HepG2 (cell line): ENCODE data around the gene TP73. TPM values are rescaled to one million over a fixed set of nuclear protein-coding genes. Genes with fewer than 3 reads are reported as not detected.

Source experiments
- EEA1 ChIP-seq: sonication (generic); formaldehyde crosslinking; IDR thresholded peaks from 2 replicates; pipeline ENCODE4 v1.5.1; 2020; ENCODE audit warnings: mild to moderate bottlenecking, missing genetic modification reagents, borderline replicate concordance
- EED ChIP-seq: sonication (generic); formaldehyde crosslinking; IDR thresholded peaks from 2 replicates; pipeline ENCODE4 v1.5.0; 2020; ENCODE audit warnings: mild to moderate bottlenecking, missing genetic modification reagents
- EHMT2 ChIP-seq: fragments of 200-600 bp; sonication (generic); IDR thresholded peaks from 2 replicates; pipeline ENCODE4 v1.7.0; 2017; ENCODE audit warnings: antibody characterized with exemption, low read depth, low read length, borderline replicate concordance
- HNRNPK ChIP-seq: fragments of 200-400 bp; formaldehyde crosslinking; IDR thresholded peaks from 2 replicates; pipeline ENCODE4 v1.6.1; 2018; ENCODE audit warnings: low read length, low read depth, moderate library complexity, mild to moderate bottlenecking; ENCODE audit not compliant: poor library complexity, severe bottlenecking
- JARID2 ChIP-seq: sonication (generic); formaldehyde crosslinking; IDR thresholded peaks from 2 replicates; pipeline ENCODE4 v1.8.1; 2023; ENCODE audit warnings: missing genetic modification reagents, inconsistent platforms; ENCODE audit not compliant: insufficient replicate concordance
- MLX ChIP-seq: IDR thresholded peaks from 2 replicates; pipeline ENCODE4 v1.6.1; 2016
- PTBP1 ChIP-seq: fragments of 200-400 bp; formaldehyde crosslinking; IDR thresholded peaks from 2 replicates; pipeline ENCODE4 v1.6.1; 2018; ENCODE audit warnings: low read length, low read depth; ENCODE audit not compliant: poor library complexity, severe bottlenecking
- RBM22 ChIP-seq: fragments of 200-400 bp; formaldehyde crosslinking; optimal IDR thresholded peaks from 2 replicates; pipeline ENCODE3; 2017; ENCODE audit warnings: mild to moderate bottlenecking, low read length, moderate library complexity
- ZFP36L1 ChIP-seq: sonication (generic); formaldehyde crosslinking; IDR thresholded peaks from 2 replicates; pipeline ENCODE4 v1.8.0; 2022; ENCODE audit warnings: mild to moderate bottlenecking, missing genetic modification reagents, moderate library complexity
- ZNF251 ChIP-seq: sonication (generic); formaldehyde crosslinking; IDR thresholded peaks from 2 replicates; pipeline ENCODE4 v1.9.0; 2021; ENCODE audit warnings: mild to moderate bottlenecking, missing genetic modification reagents
- ZNF326 ChIP-seq: sonication (generic); formaldehyde crosslinking; IDR thresholded peaks from 2 replicates; pipeline ENCODE4 v1.4.0; 2020; ENCODE audit warnings: missing genetic modification reagents, borderline replicate concordance
- ZNF747 ChIP-seq: sonication (generic); formaldehyde crosslinking; IDR thresholded peaks from 2 replicates; pipeline ENCODE4 v1.8.1; 2023; ENCODE audit warnings: missing genetic modification reagents, mild to moderate bottlenecking, borderline replicate concordance
- ZNF749 ChIP-seq: sonication (generic); formaldehyde crosslinking; IDR thresholded peaks from 2 replicates; pipeline ENCODE4 v1.8.0; 2022; ENCODE audit warnings: mild to moderate bottlenecking, missing genetic modification reagents, moderate library complexity, borderline replicate concordance
- polyA plus RNA-seq, 8 experiments: library from polyadenylated mRNA; depleted of rRNA in 3 of 8; stranded (reverse) in 7 of 8; unstranded in 1 of 8; fragments of >200 nt; fragmentation: Illumina TruSeq in 4 of 8; extraction: Trizol in 4 of 8; gene quantifications; 2 replicates each; pipeline versions ENCODE4 v1.2.1 to v1.2.3, GENCODE V29; 2011 to 2016; ENCODE audit warnings: low read depth in 4 of 8, missing spikeins in 1 of 8, mixed read lengths in 1 of 8; ENCODE audit not compliant: insufficient read depth in 1 of 8
- total RNA-seq, 5 experiments: library from RNA; depleted of rRNA; stranded (reverse); fragments of >200 nt; fragmentation: Illumina TruSeq; extraction: Trizol; gene quantifications; 2 replicates each; pipeline ENCODE4 v1.2.3, GENCODE V29; 2016; ENCODE audit warnings: low read depth in 1 of 5
- TF ChIP-seq, protein P1 (sequence below): sonication (generic); formaldehyde crosslinking; IDR thresholded peaks from 2 replicates; pipeline ENCODE4 v1.4.0; 2020; ENCODE audit warnings: missing genetic modification reagents, borderline replicate concordance
- TF ChIP-seq, protein P2 (sequence below): sonication (generic); formaldehyde crosslinking; IDR thresholded peaks from 2 replicates; pipeline ENCODE4 v1.4.0; 2020; ENCODE audit warnings: mild to moderate bottlenecking, missing genetic modification reagents

The TP73 gene
- total and polyA plus RNA-seq, 2 of the 13 experiments (the other 11 are each of a cell fraction or from before 2014, with no cell fraction given) = 0.49 to 1.1 TPM

DNA sequence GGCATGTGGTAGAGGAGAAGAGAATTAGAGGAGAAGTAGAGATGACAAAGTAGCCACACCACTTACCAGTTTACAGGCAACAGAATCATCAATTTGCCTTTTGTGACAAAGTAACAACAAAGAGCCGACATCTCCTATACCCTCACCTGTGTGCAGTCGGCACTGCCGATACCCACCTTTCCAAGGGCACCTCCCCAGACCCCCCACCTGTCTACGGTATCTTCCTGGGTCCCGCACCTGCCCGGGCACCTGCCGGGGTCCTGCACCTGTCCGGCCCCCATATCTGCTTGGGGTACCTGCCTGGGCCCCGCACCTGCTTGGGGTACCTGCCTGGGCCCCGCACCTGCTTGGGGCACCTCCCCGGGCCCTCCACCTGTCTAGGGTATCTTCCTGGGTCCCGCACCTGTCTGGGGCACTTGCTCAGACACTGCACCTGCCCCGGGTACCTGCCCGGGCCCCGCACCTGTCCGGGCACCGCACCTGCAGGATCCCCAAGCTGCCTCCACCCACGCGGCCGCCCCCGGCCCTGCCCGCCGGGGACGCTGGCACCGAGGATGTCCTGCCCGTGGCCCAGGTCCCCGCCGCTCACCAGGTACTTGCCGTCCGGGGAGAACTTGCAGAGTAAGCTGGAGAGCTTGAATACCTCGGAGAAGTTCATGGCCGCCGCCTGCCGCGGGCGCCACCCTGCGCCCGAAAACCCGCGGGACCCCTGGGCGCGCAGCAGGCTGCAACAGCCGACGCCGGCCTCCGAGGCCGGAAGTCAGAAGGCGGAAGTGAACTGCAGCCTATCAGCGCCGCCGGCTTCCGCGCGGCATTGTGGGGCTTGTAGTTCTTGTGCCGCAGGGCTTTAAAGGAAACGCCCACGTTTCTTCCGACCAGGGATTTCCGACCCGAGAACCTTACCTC, 2.7 kb upstream of the TP73 start, which contains the start of gene WRAP73 (continued):
- TF ChIP-seq, protein P1, sequence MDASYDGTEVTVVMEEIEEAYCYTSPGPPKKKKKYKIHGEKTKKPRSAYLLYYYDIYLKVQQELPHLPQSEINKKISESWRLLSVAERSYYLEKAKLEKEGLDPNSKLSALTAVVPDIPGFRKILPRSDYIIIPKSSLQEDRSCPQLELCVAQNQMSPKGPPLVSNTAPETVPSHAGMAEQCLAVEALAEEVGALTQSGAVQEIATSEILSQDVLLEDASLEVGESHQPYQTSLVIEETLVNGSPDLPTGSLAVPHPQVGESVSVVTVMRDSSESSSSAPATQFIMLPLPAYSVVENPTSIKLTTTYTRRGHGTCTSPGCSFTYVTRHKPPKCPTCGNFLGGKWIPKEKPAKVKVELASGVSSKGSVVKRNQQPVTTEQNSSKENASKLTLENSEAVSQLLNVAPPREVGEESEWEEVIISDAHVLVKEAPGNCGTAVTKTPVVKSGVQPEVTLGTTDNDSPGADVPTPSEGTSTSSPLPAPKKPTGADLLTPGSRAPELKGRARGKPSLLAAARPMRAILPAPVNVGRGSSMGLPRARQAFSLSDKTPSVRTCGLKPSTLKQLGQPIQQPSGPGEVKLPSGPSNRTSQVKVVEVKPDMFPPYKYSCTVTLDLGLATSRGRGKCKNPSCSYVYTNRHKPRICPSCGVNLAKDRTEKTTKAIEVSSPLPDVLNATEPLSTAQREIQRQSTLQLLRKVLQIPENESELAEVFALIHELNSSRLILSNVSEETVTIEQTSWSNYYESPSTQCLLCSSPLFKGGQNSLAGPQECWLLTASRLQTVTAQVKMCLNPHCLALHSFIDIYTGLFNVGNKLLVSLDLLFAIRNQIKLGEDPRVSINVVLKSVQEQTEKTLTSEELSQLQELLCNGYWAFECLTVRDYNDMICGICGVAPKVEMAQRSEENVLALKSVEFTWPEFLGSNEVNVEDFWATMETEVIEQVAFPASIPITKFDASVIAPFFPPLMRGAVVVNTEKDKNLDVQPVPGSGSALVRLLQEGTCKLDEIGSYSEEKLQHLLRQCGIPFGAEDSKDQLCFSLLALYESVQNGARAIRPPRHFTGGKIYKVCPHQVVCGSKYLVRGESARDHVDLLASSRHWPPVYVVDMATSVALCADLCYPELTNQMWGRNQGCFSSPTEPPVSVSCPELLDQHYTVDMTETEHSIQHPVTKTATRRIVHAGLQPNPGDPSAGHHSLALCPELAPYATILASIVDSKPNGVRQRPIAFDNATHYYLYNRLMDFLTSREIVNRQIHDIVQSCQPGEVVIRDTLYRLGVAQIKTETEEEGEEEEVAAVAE = no peak
- no peak for TF ChIP-seq EHMT2
- no peak for TF ChIP-seq ZNF251 (CRISPR knock-in tag)
- no peak for TF ChIP-seq HNRNPK
- no peak for TF ChIP-seq EED (CRISPR knock-in tag)
- no peak for TF ChIP-seq PTBP1
- TF ChIP-seq RBM22 = no peak
- no peak for TF ChIP-seq ZNF747
- TF ChIP-seq ZNF749 = no peak
- TF ChIP-seq ZFP36L1 (CRISPR knock-in tag) = no peak
- no peak for TF ChIP-seq ZNF326 (CRISPR knock-in tag)
- TF ChIP-seq, protein P2, sequence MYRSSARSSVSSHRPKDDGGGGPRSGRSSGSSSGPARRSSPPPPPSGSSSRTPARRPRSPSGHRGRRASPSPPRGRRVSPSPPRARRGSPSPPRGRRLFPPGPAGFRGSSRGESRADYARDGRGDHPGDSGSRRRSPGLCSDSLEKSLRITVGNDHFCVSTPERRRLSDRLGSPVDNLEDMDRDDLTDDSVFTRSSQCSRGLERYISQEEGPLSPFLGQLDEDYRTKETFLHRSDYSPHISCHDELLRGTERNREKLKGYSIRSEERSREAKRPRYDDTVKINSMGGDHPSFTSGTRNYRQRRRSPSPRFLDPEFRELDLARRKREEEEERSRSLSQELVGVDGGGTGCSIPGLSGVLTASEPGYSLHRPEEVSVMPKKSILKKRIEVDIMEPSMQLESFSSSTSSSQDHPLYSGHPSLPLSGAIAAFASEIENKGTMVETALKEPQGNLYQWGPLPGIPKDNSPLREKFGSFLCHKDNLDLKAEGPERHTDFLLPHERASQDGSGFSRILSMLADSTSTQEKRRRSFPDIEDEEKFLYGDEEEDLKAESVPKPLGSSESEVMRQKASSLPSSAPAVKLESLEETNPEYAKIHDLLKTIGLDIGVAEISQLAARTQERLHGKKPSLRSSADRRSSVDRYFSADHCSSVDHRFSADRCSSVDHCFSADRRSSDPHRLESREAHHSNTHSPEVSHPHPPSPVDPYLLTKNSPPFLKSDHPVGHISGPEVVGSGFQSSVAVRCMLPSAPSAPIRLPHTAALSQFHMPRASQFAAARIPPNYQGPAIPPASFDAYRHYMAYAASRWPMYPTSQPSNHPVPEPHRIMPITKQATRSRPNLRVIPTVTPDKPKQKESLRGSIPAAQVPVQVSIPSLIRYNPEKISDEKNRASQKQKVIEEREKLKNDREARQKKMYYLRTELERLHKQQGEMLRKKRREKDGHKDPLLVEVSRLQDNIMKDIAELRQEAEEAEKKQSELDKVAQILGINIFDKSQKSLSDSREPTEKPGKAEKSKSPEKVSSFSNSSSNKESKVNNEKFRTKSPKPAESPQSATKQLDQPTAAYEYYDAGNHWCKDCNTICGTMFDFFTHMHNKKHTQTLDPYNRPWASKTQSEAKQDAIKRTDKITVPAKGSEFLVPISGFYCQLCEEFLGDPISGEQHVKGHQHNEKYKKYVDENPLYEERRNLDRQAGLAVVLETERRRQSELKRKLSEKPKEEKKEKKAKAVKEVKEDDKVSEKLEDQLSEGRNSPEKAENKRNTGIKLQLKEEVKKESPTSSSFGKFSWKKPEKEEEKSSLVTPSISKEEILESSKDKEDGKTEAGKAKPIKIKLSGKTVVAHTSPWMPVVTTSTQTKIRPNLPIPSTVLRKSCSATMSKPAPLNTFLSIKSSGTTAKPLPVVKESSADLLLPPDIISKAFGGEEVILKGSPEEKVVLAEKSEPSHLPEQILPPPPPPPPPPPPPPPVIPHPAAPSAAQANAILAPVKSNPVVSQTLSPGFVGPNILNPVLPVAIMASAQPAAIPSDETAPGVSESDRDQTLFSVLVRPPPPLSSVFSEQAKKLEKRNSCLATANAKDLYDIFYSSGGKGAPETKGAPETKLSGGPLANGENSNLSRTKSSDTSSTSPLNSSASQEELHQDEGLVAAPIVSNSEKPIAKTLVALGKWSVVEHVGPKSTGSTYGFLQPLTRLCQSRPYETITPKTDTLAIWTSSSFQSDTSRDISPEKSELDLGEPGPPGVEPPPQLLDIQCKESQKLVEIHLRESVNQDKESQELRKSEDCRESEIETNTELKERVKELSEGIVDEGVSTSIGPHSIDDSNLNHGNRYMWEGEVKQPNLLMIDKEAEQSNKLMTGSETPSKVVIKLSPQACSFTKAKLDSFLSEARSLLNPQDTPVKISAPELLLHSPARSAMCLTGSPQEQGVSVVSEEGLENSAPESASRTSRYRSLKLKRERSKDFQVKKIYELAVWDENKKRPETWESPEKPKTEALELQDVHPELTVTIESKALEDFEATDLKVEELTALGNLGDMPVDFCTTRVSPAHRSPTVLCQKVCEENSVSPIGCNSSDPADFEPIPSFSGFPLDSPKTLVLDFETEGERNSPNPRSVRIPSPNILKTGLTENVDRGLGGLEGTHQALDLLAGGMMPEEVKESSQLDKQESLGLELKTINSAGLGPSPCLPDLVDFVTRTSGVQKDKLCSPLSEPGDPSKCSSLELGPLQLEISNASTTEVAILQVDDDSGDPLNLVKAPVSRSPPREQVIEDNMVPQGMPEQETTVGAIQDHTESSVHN = no peak
- no peak for TF ChIP-seq EEA1 (CRISPR knock-in tag)
- TF ChIP-seq JARID2 (CRISPR knock-in tag) = no peak
- TF ChIP-seq MLX (CRISPR knock-in tag) = no peak
